AG09319 (cell line): ENCODE data around the gene NPHP4.

Experiments
- DNase-seq: peaks from one replicate; pipeline ENCODE4 v3.0.0-alpha.2; 2010; ENCODE audit warnings: low read depth; ENCODE audit errors: extremely low read depth
- TF ChIP-seq, protein P1 (sequence below): IDR thresholded peaks from 2 replicates; pipeline ENCODE4 v1.5.1; 2011; ENCODE audit warnings: low read depth, mild to moderate bottlenecking, inconsistent platforms, low read length, moderate library complexity

Gene NPHP4

DNA sequence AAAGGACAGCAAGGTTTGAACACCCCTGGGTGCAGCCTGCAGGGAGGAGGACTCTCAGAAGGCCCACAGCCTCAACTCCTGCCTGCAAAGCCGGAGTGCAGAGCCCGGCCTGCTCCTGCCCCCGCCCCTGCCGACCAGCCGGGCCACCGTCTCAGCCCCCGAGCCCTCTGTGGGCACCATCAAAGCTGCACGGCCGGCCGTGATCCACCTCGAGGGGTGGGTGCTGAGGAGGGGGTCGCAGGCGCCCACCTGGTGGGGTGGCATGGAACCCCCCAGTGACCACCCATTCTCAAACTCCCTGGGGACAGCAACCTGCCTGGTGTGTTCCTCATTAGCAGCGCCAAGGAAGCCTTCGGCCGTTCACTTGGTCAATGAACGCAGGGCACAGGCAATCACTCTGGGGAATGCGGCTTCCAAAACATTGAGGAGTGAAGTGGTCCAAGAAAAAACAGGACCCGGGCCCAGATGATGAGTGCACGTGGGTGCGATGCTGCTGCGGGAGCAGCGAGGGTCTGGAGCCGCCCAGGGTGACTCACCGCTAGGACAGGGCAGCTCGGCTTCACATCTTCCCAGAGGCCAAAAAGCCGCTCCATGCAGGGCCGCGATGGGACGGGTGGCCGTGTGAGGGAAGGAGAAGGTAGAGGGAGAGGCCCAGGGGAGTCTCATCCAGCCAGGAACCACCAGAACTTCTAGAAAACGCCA is 157.6 kb downstream of the NPHP4 start:
- TF ChIP-seq, protein P1, sequence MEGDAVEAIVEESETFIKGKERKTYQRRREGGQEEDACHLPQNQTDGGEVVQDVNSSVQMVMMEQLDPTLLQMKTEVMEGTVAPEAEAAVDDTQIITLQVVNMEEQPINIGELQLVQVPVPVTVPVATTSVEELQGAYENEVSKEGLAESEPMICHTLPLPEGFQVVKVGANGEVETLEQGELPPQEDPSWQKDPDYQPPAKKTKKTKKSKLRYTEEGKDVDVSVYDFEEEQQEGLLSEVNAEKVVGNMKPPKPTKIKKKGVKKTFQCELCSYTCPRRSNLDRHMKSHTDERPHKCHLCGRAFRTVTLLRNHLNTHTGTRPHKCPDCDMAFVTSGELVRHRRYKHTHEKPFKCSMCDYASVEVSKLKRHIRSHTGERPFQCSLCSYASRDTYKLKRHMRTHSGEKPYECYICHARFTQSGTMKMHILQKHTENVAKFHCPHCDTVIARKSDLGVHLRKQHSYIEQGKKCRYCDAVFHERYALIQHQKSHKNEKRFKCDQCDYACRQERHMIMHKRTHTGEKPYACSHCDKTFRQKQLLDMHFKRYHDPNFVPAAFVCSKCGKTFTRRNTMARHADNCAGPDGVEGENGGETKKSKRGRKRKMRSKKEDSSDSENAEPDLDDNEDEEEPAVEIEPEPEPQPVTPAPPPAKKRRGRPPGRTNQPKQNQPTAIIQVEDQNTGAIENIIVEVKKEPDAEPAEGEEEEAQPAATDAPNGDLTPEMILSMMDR = no peak
- DNase-seq = no peak

- TF ChIP-seq, protein P1 = no peak
- DNase-seq = no peak
Measured at GRCh38 chr1:5833911-5834310, 158.3 kb downstream of the NPHP4 start.

- TF ChIP-seq, protein P1 = no peak
- no peak for DNase-seq
Measured at GRCh38 chr1:5832916-5833895, 159.0 kb downstream of the NPHP4 start.

GRCh38 chr1:5831600-5832335 is 160.5 kb downstream of the NPHP4 start:
- TF ChIP-seq, protein P1 = no peak
- DNase-seq = no peak

- DNase-seq = no peak
- TF ChIP-seq, protein P1 = no peak
Measured at GRCh38 chr1:5830771-5831599, 161.2 kb downstream of the NPHP4 start.

DNA sequence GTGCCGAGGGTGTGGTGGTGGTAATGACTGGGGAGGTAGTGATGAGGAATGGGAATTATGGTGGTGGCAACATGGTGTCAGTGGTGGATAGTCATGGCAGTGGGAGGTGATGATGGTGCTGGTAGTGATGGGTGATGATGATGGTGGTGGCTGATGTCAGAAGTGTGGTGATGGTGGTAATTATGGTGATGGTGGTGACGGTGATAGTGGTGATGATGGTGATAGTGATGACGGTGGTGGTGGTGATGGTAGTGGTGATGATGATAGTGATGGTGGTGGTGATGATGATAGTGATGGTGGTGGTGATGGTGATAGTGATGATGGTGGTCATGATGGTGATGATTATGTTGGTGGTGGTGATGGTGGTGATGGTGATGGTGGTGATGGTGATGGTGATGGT is 162.8 kb downstream of the NPHP4 start:
- no peak for DNase-seq
- TF ChIP-seq, protein P1 = no peak
